ENCODE data around the gene TMEM184A. TPM values are rescaled to one million over a fixed set of nuclear protein-coding genes. Genes with fewer than 3 reads are reported as not detected.

TMEM184A gene
- total and polyA plus RNA-seq, 2 of the 13 experiments (the other 11 are each of a cell fraction or from before 2014, with no cell fraction given), result 9.5 to 20.4 TPM

- no peak for TF ChIP-seq ZNF646 (CRISPR knock-in tag; IDR thresholded peaks at IDR 0.05)
- TF ChIP-seq SNAI1 (CRISPR knock-in tag; IDR thresholded peaks at IDR 0.05; ENCODE audit: borderline replicate concordance), result no peak
- TF ChIP-seq ZNF282 (IDR thresholded peaks at IDR 0.05; ENCODE audit: partially characterized antibody), result no peak
- TF ChIP-seq ZNF562 (CRISPR knock-in tag; IDR thresholded peaks at IDR 0.05; ENCODE audit: borderline replicate concordance), result no peak
- no peak for TF ChIP-seq SPEN (CRISPR knock-in tag; IDR thresholded peaks at IDR 0.05; ENCODE audit: low read depth)
- TF ChIP-seq SOX13 (IDR thresholded peaks at IDR 0.05), result no peak
- no peak for TF ChIP-seq SOX13 (CRISPR knock-in tag; conservative IDR thresholded peaks at IDR 0.05 in 1 of 2, IDR thresholded peaks at IDR 0.05 in 1 of 2)
- TF ChIP-seq MED8 (CRISPR knock-in tag; IDR thresholded peaks at IDR 0.05; ENCODE audit: insufficient replicate concordance), result no peak
Observed at GRCh38 chr7:1579481-1580421, 23.7 kb upstream of the TMEM184A start (continued).

Measured in HepG2 (cell line).